Right lobe of liver (tissue), 4 donors: Measurements from ENCODE around the gene IFT43.

ENCODE experiments used
- POLR2A ChIP-seq: fragments of 450-650 bp; IDR thresholded peaks from one replicate; pipeline ENCODE4 v1.6.1; 2017; ENCODE audit warnings: antibody characterized with exemption, mild to moderate bottlenecking
- TF ChIP-seq, protein P1 (sequence below), 4 donors: fragments of 200-600 bp in 3 of 4; fragments of 450-650 bp in 1 of 4; IDR thresholded peaks; one replicate each; pipeline versions ENCODE4 v1.5.1 to v1.8.0; 2016 to 2022; ENCODE audit warnings: antibody characterized with exemption in 4 of 4, mild to moderate bottlenecking in 2 of 4
- donor health status: DM: no; HTN: no; CAD: no.
- donor health status: DM: no; HTN: no; CAD: no.
- donor health status: DM: no; HTN: yes; CAD: no.

DNA sequence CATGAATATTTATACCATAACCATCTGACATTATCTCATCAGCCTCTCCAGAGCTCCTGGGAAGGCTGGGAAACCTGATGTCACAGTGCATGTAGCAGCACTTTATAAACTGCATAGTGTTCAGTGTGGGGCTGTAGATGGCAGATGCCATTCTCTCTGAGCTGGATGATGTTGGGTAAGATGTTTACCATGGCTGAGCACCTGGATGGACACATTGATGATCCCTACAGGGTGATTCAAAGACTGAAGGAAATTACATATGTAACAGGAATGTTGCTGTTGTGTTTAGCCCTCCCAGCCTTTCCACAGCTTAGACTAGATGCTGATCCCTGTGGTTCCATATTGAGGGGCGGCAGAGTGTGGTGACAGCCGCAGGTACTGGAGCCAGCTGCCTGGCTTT lies 37.4 kb downstream of the IFT43 start:
- TF ChIP-seq, protein P1, sequence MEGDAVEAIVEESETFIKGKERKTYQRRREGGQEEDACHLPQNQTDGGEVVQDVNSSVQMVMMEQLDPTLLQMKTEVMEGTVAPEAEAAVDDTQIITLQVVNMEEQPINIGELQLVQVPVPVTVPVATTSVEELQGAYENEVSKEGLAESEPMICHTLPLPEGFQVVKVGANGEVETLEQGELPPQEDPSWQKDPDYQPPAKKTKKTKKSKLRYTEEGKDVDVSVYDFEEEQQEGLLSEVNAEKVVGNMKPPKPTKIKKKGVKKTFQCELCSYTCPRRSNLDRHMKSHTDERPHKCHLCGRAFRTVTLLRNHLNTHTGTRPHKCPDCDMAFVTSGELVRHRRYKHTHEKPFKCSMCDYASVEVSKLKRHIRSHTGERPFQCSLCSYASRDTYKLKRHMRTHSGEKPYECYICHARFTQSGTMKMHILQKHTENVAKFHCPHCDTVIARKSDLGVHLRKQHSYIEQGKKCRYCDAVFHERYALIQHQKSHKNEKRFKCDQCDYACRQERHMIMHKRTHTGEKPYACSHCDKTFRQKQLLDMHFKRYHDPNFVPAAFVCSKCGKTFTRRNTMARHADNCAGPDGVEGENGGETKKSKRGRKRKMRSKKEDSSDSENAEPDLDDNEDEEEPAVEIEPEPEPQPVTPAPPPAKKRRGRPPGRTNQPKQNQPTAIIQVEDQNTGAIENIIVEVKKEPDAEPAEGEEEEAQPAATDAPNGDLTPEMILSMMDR (IDR thresholded peaks at IDR 0.05) = no peak
- no peak for TF ChIP-seq POLR2A
